ENCODE results near the gene BBS2.

DNA sequence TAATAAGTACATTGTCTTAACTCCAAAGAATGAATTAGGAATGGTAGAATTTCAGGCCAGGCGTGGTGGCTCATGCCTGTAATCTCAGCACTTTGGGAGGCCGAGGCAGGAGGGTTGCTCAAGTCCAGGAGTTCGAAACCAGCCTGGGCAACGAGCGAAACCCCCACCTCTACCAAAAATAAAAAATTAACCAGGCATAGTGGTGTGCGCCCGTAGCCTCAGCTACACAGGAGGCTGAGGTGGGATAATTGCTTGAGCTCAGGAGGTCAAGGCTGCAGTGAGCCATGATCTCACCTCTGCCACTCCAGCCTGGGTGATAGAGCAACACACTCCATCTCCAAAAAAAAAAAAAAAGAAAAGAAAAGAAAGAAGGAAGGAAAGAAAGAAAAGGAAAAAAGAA lies 18.5 kb upstream of the BBS2 start:
- TF ChIP-seq CTCF (tag by site-specific recombination; IDR thresholded peaks at IDR 0.05) (no peak), ZBTB6 (tag by site-specific recombination; IDR thresholded peaks at IDR 0.05) (no peak), ZBTB48 (tag by site-specific recombination; IDR thresholded peaks at IDR 0.05) (no peak), ZNF133 (tag by site-specific recombination; IDR thresholded peaks at IDR 0.05) (no peak), ZNF184 (tag by site-specific recombination; IDR thresholded peaks at IDR 0.05) (no peak), YY1 (tag by site-specific recombination; IDR thresholded peaks at IDR 0.05) (no peak)
- TF ChIP-seq, protein P1, sequence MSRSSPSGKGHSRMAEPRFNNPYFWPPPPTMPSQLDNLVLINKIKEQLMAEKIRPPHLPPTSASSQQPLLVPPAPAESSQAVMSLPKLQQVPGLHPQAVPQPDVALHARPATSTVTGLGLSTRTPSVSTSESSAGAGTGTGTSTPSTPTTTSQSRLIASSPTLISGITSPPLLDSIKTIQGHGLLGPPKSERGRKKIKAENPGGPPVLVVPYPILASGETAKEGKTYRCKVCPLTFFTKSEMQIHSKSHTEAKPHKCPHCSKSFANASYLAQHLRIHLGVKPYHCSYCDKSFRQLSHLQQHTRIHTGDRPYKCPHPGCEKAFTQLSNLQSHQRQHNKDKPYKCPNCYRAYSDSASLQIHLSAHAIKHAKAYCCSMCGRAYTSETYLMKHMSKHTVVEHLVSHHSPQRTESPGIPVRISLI (tag by site-specific recombination; IDR thresholded peaks at IDR 0.05) = no peak
